Memory B cell (primary cell): ENCODE results near the gene RNF43.
"Not testable (repeated sequence)": the region's sequence is repeated elsewhere in the genome, so short reads cannot be mapped to it uniquely, and the experiment has no call there.

ENCODE experiments used
- ATAC-seq: fragments of 150-1000 bp; cut with Tn5 transposase; 2 replicates; pipeline ENCODE4 v1.10.0; 2021; ENCODE audit warnings: low read depth, mild to moderate bottlenecking, moderate library complexity
- DNase-seq, 2 donors: peaks; one replicate each; pipeline ENCODE4 v3.0.0; 2022; ENCODE audit warnings: low spot score in 2 of 2
- H3K27ac Mint-ChIP-seq: one replicate; pipeline ENCODE4 v1.8.0; 2022; ENCODE audit warnings: mild to moderate bottlenecking, moderate library complexity, mixed read lengths
- H3K27me3 Mint-ChIP-seq: one replicate; pipeline ENCODE4 v1.8.0; 2022; ENCODE audit warnings: mixed read lengths
- H3K36me3 Mint-ChIP-seq: one replicate; pipeline ENCODE4 v1.8.0; 2022; ENCODE audit warnings: mild to moderate bottlenecking, mixed read lengths
- H3K4me1 Mint-ChIP-seq: one replicate; pipeline ENCODE4 v1.8.0; 2022; ENCODE audit warnings: mixed read lengths
- H3K4me3 Mint-ChIP-seq: one replicate; pipeline ENCODE4 v1.8.0; 2022; ENCODE audit warnings: mild to moderate bottlenecking, moderate library complexity, mixed read lengths
- H3K9me3 Mint-ChIP-seq: one replicate; pipeline ENCODE4 v1.8.0; 2022; ENCODE audit warnings: mixed read lengths

The RNF43 gene

DNA sequence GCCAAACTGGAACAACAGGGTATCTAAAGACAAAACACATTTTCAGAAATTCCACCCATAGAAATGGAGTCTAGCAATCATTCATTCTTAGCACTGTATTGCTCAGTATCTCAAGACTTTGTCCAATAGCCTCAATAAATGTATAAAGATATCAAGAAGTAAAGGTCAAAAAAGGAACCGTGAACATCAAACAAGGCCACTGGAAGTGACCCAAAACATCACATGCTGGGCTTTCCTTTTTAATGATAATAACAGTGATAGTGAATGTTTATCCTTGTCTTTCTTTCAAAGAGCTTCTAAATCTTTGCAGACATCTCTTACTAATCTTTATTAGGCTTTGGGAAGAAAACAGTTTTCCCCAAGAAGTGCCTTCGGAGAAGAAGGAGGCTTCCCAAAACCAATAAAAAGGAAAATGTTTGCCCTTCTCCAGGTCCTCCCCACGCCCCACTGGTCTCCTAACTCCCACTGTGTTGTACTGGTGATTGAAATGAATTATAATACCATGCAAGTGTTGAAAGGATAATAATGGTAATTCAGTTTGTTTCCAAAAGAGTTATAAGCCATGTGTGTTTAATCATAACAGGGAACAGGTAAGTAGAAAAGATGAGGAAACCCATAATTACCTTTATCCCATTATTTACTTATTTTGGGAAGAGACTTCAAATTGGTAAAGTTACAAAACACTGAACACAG lies 18.6 kb downstream of the RNF43 start:
- Mint-ChIP-seq H3K36me3 (peaks cover 2% of the 10 kb centered on the region), H3K4me3 (no peak overlapping the region), H3K9me3 (no peaks in the 10 kb centered on the region), H3K27me3 (no peaks in the 10 kb centered on the region), H3K4me1 (no peaks in the 10 kb centered on the region), H3K27ac (no peak overlapping the region)
- ATAC-seq (no peak), DNase-seq (no peak)

DNA sequence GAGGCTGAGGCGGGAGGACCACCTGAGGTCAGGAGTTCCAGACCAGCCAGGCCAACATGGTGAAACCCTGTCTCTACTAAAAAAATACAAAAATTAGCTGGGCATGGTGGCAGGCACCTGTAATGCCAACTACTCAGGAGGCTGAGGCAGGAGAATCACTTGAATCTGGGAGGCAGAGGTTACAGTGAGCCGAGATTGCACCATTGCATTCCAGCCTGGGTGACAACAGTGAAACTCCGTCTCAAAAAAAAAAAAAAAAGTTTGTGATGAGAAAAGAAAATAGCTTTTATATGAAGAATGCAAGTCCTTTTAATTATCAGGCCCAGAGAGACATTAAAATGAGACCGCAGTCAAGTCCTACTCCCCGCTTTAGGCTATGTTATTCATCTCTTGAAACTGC lies 19.9 kb downstream of the RNF43 start:
- ATAC-seq, H3K36me3 Mint-ChIP-seq, H3K4me1 Mint-ChIP-seq, H3K9me3 Mint-ChIP-seq, H3K4me3 Mint-ChIP-seq, H3K27me3 Mint-ChIP-seq, H3K27ac Mint-ChIP-seq, DNase-seq: not testable (repeated sequence)

DNA sequence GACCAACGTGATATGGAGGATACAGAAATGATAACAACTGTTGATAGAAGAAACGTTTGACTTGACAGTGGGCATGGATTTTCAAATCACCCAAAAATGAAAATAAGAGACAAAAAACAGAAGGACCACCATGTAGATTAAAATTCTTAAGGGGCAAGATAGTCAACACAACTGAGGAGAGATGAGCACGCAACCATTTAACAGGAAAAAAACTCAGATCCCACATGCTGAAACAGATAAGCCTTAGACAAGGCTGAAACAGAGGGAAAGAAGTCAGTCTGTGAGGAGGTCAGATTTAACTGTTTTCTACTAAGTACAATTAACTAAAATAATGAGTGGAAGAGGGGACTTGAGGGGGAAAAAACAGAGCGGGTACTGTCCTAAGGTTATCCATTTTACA lies 21.2 kb downstream of the RNF43 start:
- Mint-ChIP-seq H3K27ac (no peak overlapping the region), H3K9me3 (no peaks in the 10 kb centered on the region), H3K4me1 (no peaks in the 10 kb centered on the region), H3K27me3 (no peaks in the 10 kb centered on the region), H3K36me3 (no peaks in the 10 kb centered on the region), H3K4me3 (no peak overlapping the region)
- DNase-seq = no peak
- no peak for ATAC-seq

DNA sequence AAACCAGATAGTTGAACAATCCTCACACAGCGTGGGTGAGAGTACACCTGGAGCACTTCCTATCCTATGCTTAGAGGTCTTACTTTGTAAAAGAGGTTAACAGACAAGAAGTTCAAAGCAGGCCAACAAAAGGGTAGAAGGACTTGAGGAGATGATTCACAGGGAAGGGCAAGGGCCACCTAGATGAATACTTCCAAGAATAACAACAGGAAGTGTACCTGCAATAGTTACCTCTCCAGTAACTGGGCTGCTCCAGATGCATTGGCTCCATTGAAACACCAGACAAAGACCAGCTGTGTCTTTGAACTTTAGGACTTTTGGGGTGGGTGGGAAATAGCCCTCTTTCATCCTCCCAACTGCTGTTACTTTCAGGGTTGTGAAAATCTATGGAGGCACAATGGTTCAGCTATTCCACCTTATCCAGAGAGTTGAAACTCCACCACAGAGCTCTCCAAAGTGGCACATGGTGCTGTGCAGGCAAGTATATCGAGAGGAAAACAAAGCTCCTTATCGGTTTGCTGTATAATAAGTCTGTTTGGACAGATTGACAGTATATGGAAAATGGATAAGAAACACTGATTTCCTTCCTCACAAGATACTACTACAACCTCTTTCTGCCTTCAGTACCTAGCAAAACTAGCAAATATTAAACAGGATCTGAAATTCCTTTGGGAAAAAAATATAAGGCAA lies 22.7 kb downstream of the RNF43 start:
- no peaks in the 10 kb centered on the region for H3K36me3 Mint-ChIP-seq
- no peak for ATAC-seq
- H3K9me3 Mint-ChIP-seq = no peaks in the 10 kb centered on the region
- DNase-seq = no peak
- H3K27me3 Mint-ChIP-seq = no peaks in the 10 kb centered on the region
- H3K4me1 Mint-ChIP-seq = no peaks in the 10 kb centered on the region
- H3K27ac Mint-ChIP-seq = no peak overlapping the region
- no peak overlapping the region for H3K4me3 Mint-ChIP-seq

DNA sequence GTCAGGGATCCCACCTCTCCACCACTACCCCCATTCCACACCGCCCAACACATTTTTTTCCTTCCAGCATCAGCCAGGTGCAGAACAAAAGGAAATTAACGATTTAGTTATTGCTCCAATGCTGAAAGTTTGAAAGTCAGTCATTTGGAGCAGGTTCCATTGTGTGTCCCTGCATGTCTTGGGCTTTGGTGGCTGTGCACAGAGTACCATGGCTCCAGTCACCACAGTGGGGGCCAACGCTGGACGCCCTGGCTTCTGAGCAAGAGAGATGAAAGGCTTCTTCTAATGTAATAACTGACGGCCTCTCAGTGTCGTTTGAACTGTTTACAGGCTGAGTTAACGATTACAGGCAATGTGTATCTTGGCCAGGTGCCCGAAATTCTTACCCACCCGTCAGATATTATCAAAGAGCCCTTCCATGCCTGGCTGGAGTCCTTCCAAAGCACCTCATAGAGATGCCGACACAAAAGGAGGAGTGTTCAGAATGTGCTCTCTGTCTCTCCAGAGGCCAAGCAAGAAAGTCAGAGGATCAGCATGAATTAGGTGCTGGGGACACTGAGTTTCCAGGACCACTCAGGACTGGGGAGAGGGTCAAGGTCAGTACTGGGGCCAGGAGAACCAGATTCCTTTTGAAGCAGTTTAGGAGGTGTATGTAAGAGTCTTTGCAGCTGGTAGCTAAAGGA lies 25.9 kb downstream of the RNF43 start:
- Mint-ChIP-seq H3K4me3 (no peak overlapping the region), H3K9me3 (no peaks in the 10 kb centered on the region), H3K4me1 (no peaks in the 10 kb centered on the region), H3K27me3 (no peaks in the 10 kb centered on the region), H3K27ac (no peak overlapping the region), H3K36me3 (peaks cover under 1% of the 10 kb centered on the region)
- DNase-seq (no peak), ATAC-seq (no peak)

DNA sequence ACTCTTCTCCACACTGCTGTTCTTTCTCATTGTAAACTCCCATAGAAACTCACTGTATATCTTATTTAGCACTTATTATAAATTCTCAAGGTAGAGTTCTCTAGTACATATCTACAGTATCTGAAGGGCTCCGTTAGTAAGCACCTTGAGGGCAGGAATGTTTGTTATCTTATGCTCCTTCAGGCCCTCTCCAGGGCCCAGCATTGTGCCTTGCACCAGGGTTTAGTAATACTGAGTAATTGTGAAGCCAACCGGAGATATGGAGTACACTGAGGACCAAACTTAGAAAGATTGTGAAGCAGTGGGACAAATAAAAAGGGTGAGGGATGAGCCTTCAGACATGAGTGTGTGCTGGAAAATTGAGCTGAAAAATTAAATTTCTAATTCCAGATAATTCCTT lies 26.4 kb downstream of the RNF43 start:
- Mint-ChIP-seq H3K27ac (no peak overlapping the region), H3K4me3 (no peak overlapping the region), H3K27me3 (no peaks in the 10 kb centered on the region), H3K4me1 (no peaks in the 10 kb centered on the region), H3K36me3 (peaks cover 2% of the 10 kb centered on the region), H3K9me3 (no peaks in the 10 kb centered on the region)
- DNase-seq = no peak
- ATAC-seq = no peak

DNA sequence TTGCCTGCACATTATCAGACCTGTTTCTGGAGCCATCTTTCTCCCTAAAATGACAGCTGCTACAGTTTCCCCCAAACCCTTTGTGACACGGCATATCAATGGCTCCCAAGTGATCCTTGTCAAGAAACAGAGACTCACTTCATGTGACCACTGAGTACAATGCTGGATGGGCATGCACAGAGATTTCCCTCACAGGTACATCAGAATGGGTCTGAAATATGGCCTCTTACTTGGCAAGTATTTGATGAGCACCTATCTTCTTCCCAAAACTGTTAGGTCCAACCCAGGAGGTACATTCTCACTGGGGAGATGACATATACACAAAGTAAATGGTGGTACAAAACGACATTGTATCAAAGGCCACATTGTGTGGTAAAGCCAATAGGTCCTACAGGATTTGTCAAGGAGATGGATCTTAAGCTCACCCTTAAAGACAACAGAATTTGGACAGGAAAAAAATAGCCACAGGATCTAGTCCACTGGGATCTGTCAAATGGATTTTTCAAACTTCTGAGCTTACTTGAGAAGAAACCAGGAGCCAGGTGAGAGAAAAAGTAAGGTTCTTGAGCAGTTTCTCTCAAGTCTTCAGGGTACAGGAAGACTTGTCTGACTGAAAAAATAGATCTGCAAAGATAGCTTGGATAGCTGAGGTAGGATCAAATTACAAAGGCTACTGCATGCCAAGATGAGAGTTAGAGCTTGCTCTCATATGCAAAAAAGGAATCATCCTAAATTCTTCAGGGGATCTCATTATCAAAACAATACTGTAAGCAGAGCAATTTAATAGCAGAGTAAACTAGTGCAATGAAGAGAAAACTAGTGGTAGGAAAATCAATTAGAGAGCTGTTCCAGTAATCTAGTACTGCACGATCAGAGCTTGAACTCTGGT lies 28.8 kb downstream of the RNF43 start:
- no peak overlapping the region for H3K4me3 Mint-ChIP-seq
- no peaks in the 10 kb centered on the region for H3K9me3 Mint-ChIP-seq
- peaks cover 2% of the 10 kb centered on the region for H3K36me3 Mint-ChIP-seq
- no peaks in the 10 kb centered on the region for H3K27me3 Mint-ChIP-seq
- DNase-seq (no peak), ATAC-seq (no peak)
- H3K4me1 Mint-ChIP-seq = peaks cover 3% of the 10 kb centered on the region
- H3K27ac Mint-ChIP-seq = no peak overlapping the region

DNA sequence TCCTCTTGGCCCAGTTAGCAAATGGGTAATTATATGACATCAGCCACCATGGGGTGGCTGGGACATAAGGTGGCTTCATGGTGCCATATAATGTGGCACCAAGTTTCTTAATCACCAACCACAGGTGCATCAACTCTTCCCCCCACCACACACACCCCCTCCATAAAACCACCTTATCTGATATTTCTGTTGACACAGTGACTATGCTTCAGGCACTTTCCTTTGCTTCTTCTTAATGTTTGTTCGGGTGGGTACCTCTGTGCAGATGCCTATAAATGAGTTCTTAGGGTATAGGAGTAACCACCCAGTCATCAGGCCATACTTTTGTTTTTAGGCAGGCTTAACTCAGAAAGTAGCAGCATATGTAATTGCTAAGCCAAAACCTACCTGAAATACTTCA lies 29.5 kb downstream of the RNF43 start:
- ATAC-seq (no peak), DNase-seq (no peak)
- Mint-ChIP-seq H3K27ac (no peak overlapping the region), H3K4me1 (peaks cover 3% of the 10 kb centered on the region), H3K4me3 (no peak overlapping the region), H3K36me3 (peaks cover 2% of the 10 kb centered on the region), H3K9me3 (no peaks in the 10 kb centered on the region), H3K27me3 (no peaks in the 10 kb centered on the region)

DNA sequence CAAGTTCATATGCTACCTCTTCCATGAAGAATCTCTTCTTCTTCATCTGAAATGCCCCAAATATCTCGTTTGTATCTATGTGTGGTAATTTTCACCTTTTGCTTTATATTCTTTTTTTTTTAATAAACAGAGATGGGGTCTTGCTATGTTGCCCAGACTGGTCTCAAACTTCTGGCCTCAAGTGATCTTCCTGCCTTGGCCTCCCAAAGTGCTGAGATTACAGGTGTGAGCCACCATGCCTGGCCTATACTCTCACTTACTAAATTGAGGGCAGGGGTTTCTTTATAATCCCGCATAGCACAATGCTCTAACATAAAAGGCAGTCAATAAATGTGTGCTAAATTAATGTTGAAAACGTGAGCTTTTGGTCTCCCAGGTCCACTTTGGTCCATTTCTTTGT lies 30.6 kb downstream of the RNF43 start:
- Mint-ChIP-seq H3K9me3 (no peaks in the 10 kb centered on the region), H3K27me3 (no peaks in the 10 kb centered on the region), H3K27ac (no peak overlapping the region), H3K4me3 (no peak overlapping the region), H3K4me1 (peaks cover 14% of the 10 kb centered on the region), H3K36me3 (peaks cover 2% of the 10 kb centered on the region)
- ATAC-seq (no peak), DNase-seq (no peak)

DNA sequence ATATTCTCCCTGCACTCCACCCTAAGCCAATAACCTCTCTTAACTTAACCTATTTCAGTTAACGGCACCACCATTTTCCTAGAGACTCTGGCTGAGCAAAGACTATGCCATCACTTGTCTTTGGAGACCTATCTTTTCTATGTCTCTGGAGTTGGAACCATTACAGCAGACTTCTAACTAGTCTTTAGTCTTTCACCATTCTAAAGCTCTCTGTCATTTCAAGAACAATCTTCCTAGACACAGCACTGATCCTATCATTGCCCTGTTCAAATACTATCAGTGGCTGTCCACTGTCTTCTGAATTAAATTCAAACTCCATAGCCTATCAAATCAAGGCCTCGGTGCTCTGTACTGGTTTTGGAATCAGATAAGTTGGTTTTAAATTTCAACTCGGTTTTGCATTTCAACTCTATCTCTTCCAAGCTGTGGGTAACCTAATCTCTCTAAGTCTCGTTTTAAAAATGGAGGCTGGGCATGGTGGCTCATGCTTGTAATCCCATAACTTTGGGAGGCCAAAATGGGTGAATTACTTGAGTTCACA lies 31.9 kb downstream of the RNF43 start:
- ATAC-seq = no peak
- no peak overlapping the region for H3K4me3 Mint-ChIP-seq
- no peak for DNase-seq
- peaks cover 16% of the 10 kb centered on the region for H3K4me1 Mint-ChIP-seq
- no peaks in the 10 kb centered on the region for H3K27me3 Mint-ChIP-seq
- no peaks in the 10 kb centered on the region for H3K9me3 Mint-ChIP-seq
- H3K36me3 Mint-ChIP-seq = peaks cover 2% of the 10 kb centered on the region
- H3K27ac Mint-ChIP-seq = no peak overlapping the region

DNA sequence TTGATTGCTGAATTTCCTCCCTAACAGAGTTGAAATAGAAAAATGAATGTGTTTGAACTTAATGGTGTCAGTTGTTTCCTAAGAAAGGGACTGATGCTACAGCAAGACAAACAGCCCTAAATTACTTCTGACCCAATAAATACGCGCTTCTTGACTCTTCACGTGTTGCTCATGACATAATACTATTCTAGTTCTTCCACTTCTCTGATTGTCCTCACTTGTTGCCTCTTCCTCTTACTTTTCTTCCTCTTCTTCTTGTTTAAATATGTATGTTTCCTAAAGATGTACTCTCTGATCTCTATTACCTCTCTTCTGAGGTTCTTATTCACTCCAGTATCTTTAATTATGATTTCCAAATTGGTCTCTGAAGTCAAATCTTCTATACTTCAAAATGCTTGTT lies 32.4 kb downstream of the RNF43 start:
- Mint-ChIP-seq H3K4me3 (no peak overlapping the region), H3K4me1 (peaks cover 16% of the 10 kb centered on the region), H3K9me3 (no peaks in the 10 kb centered on the region), H3K36me3 (peaks cover 2% of the 10 kb centered on the region), H3K27me3 (no peaks in the 10 kb centered on the region), H3K27ac (no peak overlapping the region)
- ATAC-seq (no peak), DNase-seq (no peak)

DNA sequence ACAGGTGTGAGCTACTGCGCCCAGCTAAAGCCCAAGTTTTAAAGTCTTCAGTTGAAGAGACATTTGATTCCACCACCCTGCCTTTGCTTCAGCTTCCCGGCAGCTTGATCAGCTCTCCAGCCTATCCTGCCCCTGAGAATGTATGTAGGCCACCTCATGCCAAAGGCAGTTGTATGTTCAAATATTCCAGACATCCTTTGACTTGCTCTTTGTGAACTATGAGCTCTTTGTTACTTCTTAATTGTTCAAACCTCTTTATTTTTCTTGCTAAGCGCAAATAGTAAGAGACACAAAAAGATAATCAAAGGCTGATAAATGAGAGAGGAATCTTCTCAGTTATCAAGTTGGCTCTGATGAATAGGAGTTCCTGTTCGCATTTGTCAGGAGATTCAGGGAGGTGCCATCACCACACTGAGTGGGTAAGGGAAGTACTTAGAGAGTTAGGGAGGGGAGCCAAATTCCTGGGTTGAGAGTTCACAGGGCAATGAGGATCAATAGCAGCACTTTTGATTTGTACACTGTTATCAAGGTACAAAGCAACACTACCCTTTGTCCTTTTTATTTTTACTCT lies 33.4 kb downstream of the RNF43 start:
- H3K27ac Mint-ChIP-seq = no peak overlapping the region
- H3K36me3 Mint-ChIP-seq = peaks cover 2% of the 10 kb centered on the region
- peaks cover 16% of the 10 kb centered on the region for H3K4me1 Mint-ChIP-seq
- H3K9me3 Mint-ChIP-seq = no peaks in the 10 kb centered on the region
- DNase-seq (no peak), ATAC-seq (no peak)
- no peaks in the 10 kb centered on the region for H3K27me3 Mint-ChIP-seq
- no peak overlapping the region for H3K4me3 Mint-ChIP-seq

DNA sequence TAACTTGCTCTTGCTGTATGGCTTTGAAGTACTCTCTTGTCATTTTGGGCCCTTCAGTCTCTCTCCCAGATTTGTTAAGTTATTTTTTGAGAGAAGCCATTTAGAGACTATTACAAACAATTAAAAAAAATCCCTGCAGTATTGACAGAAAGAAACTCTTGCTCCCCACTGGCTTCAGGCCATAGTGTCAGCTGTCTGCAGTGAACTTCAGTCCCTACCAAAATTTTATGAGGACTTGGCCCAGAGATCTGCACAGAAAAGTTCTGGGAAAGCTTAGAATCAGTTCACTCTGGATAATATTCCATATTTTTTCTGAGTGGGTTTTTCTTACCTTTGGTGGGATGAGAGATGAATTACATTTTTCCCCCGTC lies 34.5 kb downstream of the RNF43 start:
- DNase-seq = no peak
- H3K4me1 Mint-ChIP-seq = peaks cover 16% of the 10 kb centered on the region
- H3K4me3 Mint-ChIP-seq = peak overlapping the region; percentile 66
- no peaks in the 10 kb centered on the region for H3K27me3 Mint-ChIP-seq
- ATAC-seq = no peak
- no peaks in the 10 kb centered on the region for H3K9me3 Mint-ChIP-seq
- peak overlapping the region; percentile 63 for H3K27ac Mint-ChIP-seq
- peaks cover 2% of the 10 kb centered on the region for H3K36me3 Mint-ChIP-seq
